H1 (cell line): ENCODE data around the gene MCCC1. TPM values are rescaled to one million over a fixed set of nuclear protein-coding genes. Genes with fewer than 3 reads are reported as not detected.
"Not testable (repeated sequence)": the region's sequence is repeated elsewhere in the genome, so short reads cannot be mapped to it uniquely, and the experiment has no call there.

Experiments used
- CTCF ChIA-PET: fragments of 300-600 bp; sonication (Branson Sonifier 250); formaldehyde crosslinking; loops from one replicate; lab custom pipeline; 2021; ENCODE audit not compliant: partially characterized antibody; lab: Charles Lee
- POLR2A ChIA-PET: fragments of 300-600 bp; sonication (Branson Sonifier 250); formaldehyde crosslinking; loops from one replicate; lab custom pipeline; 2021; ENCODE audit warnings: inconsistent platforms; ENCODE audit not compliant: partially characterized antibody; lab: Charles Lee
- DNase-seq, 2 experiments: peaks; one replicate each; pipeline versions ENCODE4 v3.0.0 to v3.0.0-alpha.2; 2010 to 2022; ENCODE audit warnings: low spot score in 2 of 2, low read depth in 1 of 2, mixed read lengths in 1 of 2
- FAIRE-seq: peaks from 2 replicates; lab custom pipeline; 2011; peaks lifted over from hg19 to GRCh38; lab: Jason Lieb, UNC
- H2AFZ ChIP-seq: 2 replicates; pipeline ENCODE4 v1.8.1; 2012; ENCODE audit warnings: low read length, inconsistent platforms
- H2AK5ac ChIP-seq: 2 replicates; pipeline ENCODE4 v1.6.1; 2013; ENCODE audit warnings: low read depth, low read length
- H2BK120ac ChIP-seq: replicated peaks from 2 replicates; pipeline ENCODE3; 2013; ENCODE audit warnings: low read depth, low read length, inconsistent platforms
- H2BK12ac ChIP-seq: 2 replicates; pipeline ENCODE4 v1.6.1; 2013; ENCODE audit warnings: low read depth, low read length
- H2BK15ac ChIP-seq: 2 replicates; pipeline ENCODE4 v1.6.1; 2013; ENCODE audit warnings: low read length
- H2BK20ac ChIP-seq: 2 replicates; pipeline ENCODE4 v1.6.1; 2013; ENCODE audit warnings: low read length
- H2BK5ac ChIP-seq: 2 replicates; pipeline ENCODE4 v1.6.1; 2013; ENCODE audit warnings: low read depth, low read length
- H3K14ac ChIP-seq: 2 replicates; pipeline ENCODE4 v1.6.1; 2013; ENCODE audit warnings: inconsistent platforms; ENCODE audit not compliant: insufficient read length
- H3K18ac ChIP-seq: 2 replicates; pipeline ENCODE4 v1.6.1; 2013; ENCODE audit warnings: low read length; ENCODE audit errors: extremely low read depth
- H3K23ac ChIP-seq: 2 replicates; pipeline ENCODE4 v1.6.1; 2013; ENCODE audit warnings: inconsistent platforms; ENCODE audit not compliant: insufficient read length
- H3K23me2 ChIP-seq: 2 replicates; pipeline ENCODE4 v1.6.1; 2013; ENCODE audit warnings: low read depth, low read length
- H3K27ac ChIP-seq: 2 replicates; pipeline ENCODE4 v1.6.1; 2011; ENCODE audit warnings: low read depth, low read length, inconsistent platforms
- H3K27me3 ChIP-seq, 4 experiments: replicated peaks in 1 of 4; 1 replicate in 1 of 4; 2 replicates in 3 of 4; pipeline versions ENCODE4 v1.6.1 to v1.8.1; 2011 to 2013; ENCODE audit warnings: low read length in 3 of 4, mild to moderate bottlenecking in 3 of 4, inconsistent platforms in 2 of 4, mixed read lengths in 2 of 4, moderate library complexity in 1 of 4; ENCODE audit not compliant: control insufficient read depth in 3 of 4, insufficient read depth in 3 of 4; ENCODE audit errors: extremely low read depth in 1 of 4
- H3K36me3 ChIP-seq, 4 experiments: 2 replicates each; pipeline versions ENCODE4 v1.6.1 to v1.8.1; 2011 to 2013; ENCODE audit warnings: mild to moderate bottlenecking in 4 of 4, low read length in 3 of 4, moderate library complexity in 2 of 4, control low read depth in 1 of 4, inconsistent platforms in 1 of 4; ENCODE audit not compliant: insufficient read depth in 4 of 4, control insufficient read depth in 2 of 4
- H3K4ac ChIP-seq: replicated peaks from 2 replicates; pipeline ENCODE3; 2013; ENCODE audit warnings: low read length, low read depth, mixed read lengths, inconsistent platforms; ENCODE audit not compliant: insufficient read length
- H3K4me1 ChIP-seq, 4 experiments: replicated peaks in 1 of 4; 1 replicate in 1 of 4; 2 replicates in 3 of 4; pipeline versions ENCODE4 v1.6.1 to v1.8.1; 2011 to 2013; ENCODE audit warnings: low read length in 3 of 4, inconsistent platforms in 2 of 4, mixed read lengths in 1 of 4; ENCODE audit not compliant: insufficient read depth in 4 of 4, control insufficient read depth in 3 of 4
- H3K4me2 ChIP-seq, 2 experiments: 2 replicates each; pipeline versions ENCODE4 v1.6.1 to v1.8.1; 2011 to 2013; ENCODE audit warnings: low read depth in 2 of 2, low read length in 2 of 2, control low read depth in 1 of 2, inconsistent platforms in 1 of 2, mild to moderate bottlenecking in 1 of 2; ENCODE audit not compliant: insufficient read depth in 1 of 2
- H3K4me3 ChIP-seq, 4 experiments: fragments of 200-600, 300-600 bp in 1 of 4; sonication (generic), shearing (Covaris generic), sonication (Bioruptor Twin) in 1 of 4; 2 replicates each; pipeline versions ENCODE4 v1.5.1 to v1.8.1; 2011 to 2016; ENCODE audit warnings: low read length in 4 of 4, low read depth in 3 of 4, control low read depth in 2 of 4, inconsistent platforms in 2 of 4, mild to moderate bottlenecking in 2 of 4, mixed read lengths in 1 of 4, moderate library complexity in 1 of 4; ENCODE audit not compliant: insufficient read depth in 2 of 4; ENCODE audit errors: extremely low read depth in 1 of 4
- H3K56ac ChIP-seq: replicated peaks from 2 replicates; pipeline ENCODE3; 2013; ENCODE audit warnings: low read depth, mild to moderate bottlenecking, mixed read lengths, low read length, inconsistent platforms; ENCODE audit not compliant: insufficient read length
- H3K79me1 ChIP-seq: 2 replicates; pipeline ENCODE4 v1.6.1; 2013; ENCODE audit warnings: low read depth, low read length, control low read depth
- H3K79me2 ChIP-seq, 2 experiments: 2 replicates each; pipeline versions ENCODE4 v1.6.1 to v1.8.1; 2012 to 2013; ENCODE audit warnings: low read length in 2 of 2, mild to moderate bottlenecking in 2 of 2, inconsistent platforms in 1 of 2; ENCODE audit not compliant: insufficient read depth in 2 of 2, control insufficient read depth in 1 of 2
- H3K9ac ChIP-seq, 4 experiments: replicated peaks in 1 of 4; 1 replicate in 1 of 4; 2 replicates in 3 of 4; pipeline versions ENCODE4 v1.6.1 to v1.8.1; 2011 to 2013; ENCODE audit warnings: low read depth in 3 of 4, low read length in 3 of 4, control low read depth in 2 of 4, mild to moderate bottlenecking in 2 of 4, moderate library complexity in 2 of 4, inconsistent platforms in 1 of 4; ENCODE audit errors: extremely low read depth in 1 of 4
- H3K9me3 ChIP-seq, 2 experiments: 2 replicates each; pipeline versions ENCODE4 v1.6.1 to v1.8.1; 2012 to 2013; ENCODE audit warnings: mild to moderate bottlenecking in 2 of 2, moderate library complexity in 2 of 2, control low read depth in 1 of 2, inconsistent platforms in 1 of 2, low read depth in 1 of 2, low read length in 1 of 2, mixed read lengths in 1 of 2; ENCODE audit not compliant: insufficient read depth in 2 of 2
- H4K20me1 ChIP-seq, 2 experiments: replicated peaks in 1 of 2; 2 replicates each; pipeline versions ENCODE3 to v1.8.1; 2011 to 2013; ENCODE audit warnings: inconsistent platforms in 2 of 2, low read length in 2 of 2, mild to moderate bottlenecking in 1 of 2; ENCODE audit not compliant: insufficient read depth in 2 of 2, control insufficient read depth in 1 of 2
- H4K5ac ChIP-seq: 2 replicates; pipeline ENCODE4 v1.6.1; 2013; ENCODE audit warnings: low read length, low read depth, mixed read lengths, inconsistent platforms; ENCODE audit not compliant: insufficient read length
- H4K8ac ChIP-seq: 2 replicates; pipeline ENCODE4 v1.8.0; 2013; ENCODE audit warnings: mild to moderate bottlenecking, moderate library complexity, low read length, inconsistent platforms; ENCODE audit not compliant: insufficient read depth; ENCODE audit errors: extremely low read depth
- H4K91ac ChIP-seq: replicated peaks from 2 replicates; pipeline ENCODE3; 2013; ENCODE audit warnings: low read length, mixed read lengths, inconsistent platforms; ENCODE audit not compliant: insufficient read length
- WGBS, 2 experiments: shearing (Covaris generic) in 1 of 2; methylation state at CpG; one replicate each; pipeline versions ENCODE4 v1.1.6 to v1.1.7; 2013 to 2015; ENCODE audit warnings: low lambda C conversion rate in 2 of 2, mixed read lengths in 2 of 2, inconsistent platforms in 1 of 2, low coverage in 1 of 2, missing lambda C conversion rate in 1 of 2; ENCODE audit not compliant: insufficient replicate concordance in 2 of 2, insufficient coverage in 1 of 2, insufficient read length in 1 of 2; ENCODE audit errors: extremely low coverage in 1 of 2, missing lambda C conversion rate in 1 of 2; 5-methylcytosine and 5-hydroxymethylcytosine counted together
- polyA plus RNA-seq, 7 experiments: library from polyadenylated mRNA; depleted of rRNA in 3 of 7; stranded (reverse) in 5 of 7; unstranded in 2 of 7; fragments of >200 nt in 5 of 7; fragments of 200-250 nt in 2 of 7; gene quantifications; 1 replicate in 5 of 7; 2 replicates in 1 of 7; 4 replicates in 1 of 7; pipeline versions ENCODE4 v1.2.1 to v1.2.3, GENCODE V29; 2011 to 2013; ENCODE audit warnings: missing spikeins in 2 of 7, mixed read lengths in 2 of 7
- total RNA-seq: library from RNA; stranded (reverse); fragmentation: NEBNext Ultra II Directional; extraction: Animal tissue kit (Norgen Biotek cat#: 25700); gene quantifications from 2 replicates; pipeline ENCODE4 v1.2.1, GENCODE V29; 2021

The MCCC1 gene
- total and polyA plus RNA-seq, 2 of the 8 experiments (the other 6 are each of a cell fraction or from before 2014, with no cell fraction given), result 10.8 to 21.5 TPM

- H3K23me2 ChIP-seq, H2BK15ac ChIP-seq, H3K4ac ChIP-seq, H2BK20ac ChIP-seq, H3K4me3 ChIP-seq, H3K9ac ChIP-seq, H2BK120ac ChIP-seq, H3K9me3 ChIP-seq, H4K20me1 ChIP-seq, H3K23ac ChIP-seq, H4K91ac ChIP-seq, H3K79me1 ChIP-seq, H4K8ac ChIP-seq, DNase-seq, H3K18ac ChIP-seq, H2BK12ac ChIP-seq, H2BK5ac ChIP-seq, H3K27ac ChIP-seq, H2AK5ac ChIP-seq, H3K27me3 ChIP-seq, H3K79me2 ChIP-seq, H3K36me3 ChIP-seq, FAIRE-seq, H2AFZ ChIP-seq, H3K4me2 ChIP-seq, H3K4me1 ChIP-seq, POLR2A ChIA-PET, H3K56ac ChIP-seq, H3K14ac ChIP-seq, H4K5ac ChIP-seq: not testable (repeated sequence)
- CTCF ChIA-PET, result interaction anchor here (1.6 kb wide), 1 partner anchor 22 kb away, joined by 4 read pairs; no protein-coding TSS in a partner anchor
- WGBS, 2 experiments, result no CpG with 5 or more reads among the region's 4 CpGs
These were observed 8.1 kb upstream of the MCCC1 start for GRCh38 chr3:183107372-183107771.
